Stimulated activated CD4-positive, alpha-beta T cell treated with anti-CD3 and anti-CD28 coated beads, TNF-alpha, amount 100 ng/mL, for 4 hours (primary cell): ENCODE data around the gene ITGB2.
"Not testable (repeated sequence)": the region's sequence is repeated elsewhere in the genome, so short reads cannot be mapped to it uniquely, and the experiment has no call there.

ENCODE experiments used
- DNase-seq, 3 experiments: peaks; one replicate each; pipeline ENCODE4 v3.0.0-alpha.2; 2020; ENCODE audit warnings: low read depth in 3 of 3

The ITGB2 gene

GRCh38 chr21:44926331-44927101, 5.8 kb upstream of the ITGB2 start:
- DNase-seq: no peak

DNA sequence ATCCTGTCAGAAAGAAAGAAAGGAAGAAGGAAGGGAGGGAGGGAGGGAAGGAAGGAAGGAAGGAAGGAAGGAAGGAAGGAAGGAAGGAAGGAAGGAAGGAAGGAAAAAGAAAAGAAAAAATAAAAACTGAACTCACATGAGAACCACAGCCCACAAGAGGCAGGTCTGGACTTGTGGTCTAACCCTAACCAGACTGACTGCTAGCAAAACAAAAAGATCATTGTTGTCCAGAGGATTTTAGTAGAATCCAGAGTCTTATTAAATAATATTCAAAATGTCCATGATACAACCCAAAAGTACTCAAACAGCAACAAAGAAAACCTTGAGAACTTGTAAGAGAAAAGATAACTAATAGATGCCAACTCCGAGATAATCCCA, 4.7 kb upstream of the ITGB2 start:
- DNase-seq: no peak

GRCh38 chr21:44924606-44925377, 4.1 kb upstream of the ITGB2 start:
- DNase-seq: no peak

GRCh38 chr21:44923480-44924084, 2.9 kb upstream of the ITGB2 start:
- no peak for DNase-seq

DNA sequence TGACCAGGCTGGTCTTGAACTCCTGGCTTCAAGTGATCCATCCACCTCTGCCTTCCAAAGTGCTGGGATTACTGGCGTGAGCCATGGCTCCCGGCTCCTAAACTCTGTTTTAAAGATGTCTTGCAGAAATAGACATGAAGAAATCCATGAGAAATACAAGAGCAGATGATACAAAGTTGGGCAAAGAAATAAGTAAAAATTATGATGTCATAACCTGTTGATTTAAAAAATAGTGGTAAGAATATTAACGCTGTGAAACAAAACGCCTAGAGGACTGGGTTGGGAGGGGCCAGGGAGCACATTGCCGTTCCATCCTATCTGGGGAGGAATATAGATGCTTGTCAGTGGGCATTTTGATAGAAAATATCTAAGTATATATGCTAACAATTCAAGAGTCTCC, 1.2 kb upstream of the ITGB2 start:
- DNase-seq: no peak

DNA sequence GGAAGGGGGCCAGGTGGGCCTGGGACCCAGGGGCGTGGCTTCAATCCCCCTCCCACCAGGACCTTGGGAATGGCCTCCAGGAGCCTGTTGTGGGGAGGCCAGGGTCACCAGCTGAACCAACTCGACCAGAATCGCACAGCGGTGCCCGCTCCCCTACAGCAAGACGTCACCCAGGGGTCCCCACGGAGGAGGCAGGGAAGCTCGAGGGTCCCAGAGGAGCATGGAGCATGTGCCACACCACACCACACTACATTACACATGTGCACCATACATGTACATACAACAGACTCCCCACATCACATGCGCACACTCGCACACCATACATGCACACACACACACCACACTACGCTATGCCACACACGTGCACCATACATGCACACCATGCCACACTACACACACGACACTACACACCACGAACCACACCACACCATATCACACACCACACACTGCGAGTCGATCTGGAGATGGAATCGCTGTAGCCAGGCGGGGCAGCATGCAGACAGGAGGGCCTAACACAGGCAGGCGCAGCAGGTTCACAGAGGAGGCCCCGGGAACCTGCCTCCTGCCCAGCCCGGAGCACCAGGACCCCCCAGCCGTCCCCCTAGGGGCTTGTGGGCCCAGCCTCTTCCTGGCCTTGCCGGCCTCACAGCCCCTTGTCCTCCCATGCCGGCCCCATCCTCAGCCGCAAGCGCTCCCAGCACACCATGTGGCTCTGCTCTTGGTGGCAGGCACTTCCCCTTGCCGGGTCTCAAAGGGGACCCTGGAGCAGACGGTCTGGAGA, 596 bp downstream of the ITGB2 start:
- DNase-seq: no peak

GRCh38 chr21:44919111-44919912, 1.4 kb downstream of the ITGB2 start:
- DNase-seq: no peak

- no peak for DNase-seq
Observed at GRCh38 chr21:44918581-44919033, 2.1 kb downstream of the ITGB2 start.

GRCh38 chr21:44918107-44918470, 2.6 kb downstream of the ITGB2 start:
- DNase-seq: no peak

DNA sequence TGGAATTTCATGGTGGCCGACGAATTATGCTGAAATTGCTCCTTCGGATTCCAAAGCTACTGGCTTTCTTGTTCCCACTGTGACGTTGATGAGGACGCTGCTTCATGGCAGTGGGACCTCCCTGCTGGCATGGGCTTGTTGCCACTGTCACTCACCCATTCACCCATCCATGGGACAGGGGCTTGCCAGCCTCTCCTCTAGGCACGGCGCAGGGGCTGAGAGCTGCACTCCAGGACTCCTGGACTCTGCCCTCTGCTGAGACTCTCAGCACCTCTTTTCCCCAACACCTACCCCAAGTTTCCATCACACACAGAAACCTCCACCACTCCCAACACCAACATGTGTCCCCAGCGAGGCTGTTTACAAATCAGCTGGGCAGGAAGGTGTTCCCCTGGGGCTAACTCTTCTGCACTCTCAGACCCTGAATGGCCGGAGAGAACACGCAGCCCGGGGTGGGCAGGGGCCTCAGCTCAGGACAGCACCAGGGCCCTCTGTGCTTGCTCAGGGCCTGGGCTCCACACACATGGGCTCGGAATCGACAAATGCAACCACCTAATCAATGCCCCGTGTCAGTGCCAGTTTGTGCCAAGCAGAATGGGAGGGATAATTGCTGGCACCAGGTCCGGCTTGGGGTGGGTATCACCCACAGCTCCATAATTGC, 3.1 kb downstream of the ITGB2 start:
- DNase-seq: no peak

DNA sequence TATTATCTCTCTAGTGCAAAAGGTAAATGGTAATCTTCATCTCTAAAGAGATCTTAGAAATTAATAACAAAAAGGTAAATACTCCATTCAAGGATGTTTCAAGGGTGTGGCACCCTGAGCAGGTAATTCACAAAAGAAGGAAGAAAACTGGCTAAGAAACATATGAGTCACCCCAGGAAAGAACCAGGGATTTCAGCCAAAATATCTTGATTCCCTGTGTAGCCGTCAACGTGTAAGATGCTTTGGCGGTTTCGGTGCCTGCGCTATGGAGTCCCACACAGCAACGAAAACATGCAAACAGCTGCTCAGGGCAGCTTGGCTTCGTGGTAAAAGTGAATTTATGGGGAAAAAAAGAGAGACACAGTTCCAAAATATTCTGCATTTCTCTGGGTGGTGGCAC, 3.7 kb downstream of the ITGB2 start:
- DNase-seq: no peak

GRCh38 chr21:44914176-44914874, 6.4 kb downstream of the ITGB2 start:
- no peak for DNase-seq

DNA sequence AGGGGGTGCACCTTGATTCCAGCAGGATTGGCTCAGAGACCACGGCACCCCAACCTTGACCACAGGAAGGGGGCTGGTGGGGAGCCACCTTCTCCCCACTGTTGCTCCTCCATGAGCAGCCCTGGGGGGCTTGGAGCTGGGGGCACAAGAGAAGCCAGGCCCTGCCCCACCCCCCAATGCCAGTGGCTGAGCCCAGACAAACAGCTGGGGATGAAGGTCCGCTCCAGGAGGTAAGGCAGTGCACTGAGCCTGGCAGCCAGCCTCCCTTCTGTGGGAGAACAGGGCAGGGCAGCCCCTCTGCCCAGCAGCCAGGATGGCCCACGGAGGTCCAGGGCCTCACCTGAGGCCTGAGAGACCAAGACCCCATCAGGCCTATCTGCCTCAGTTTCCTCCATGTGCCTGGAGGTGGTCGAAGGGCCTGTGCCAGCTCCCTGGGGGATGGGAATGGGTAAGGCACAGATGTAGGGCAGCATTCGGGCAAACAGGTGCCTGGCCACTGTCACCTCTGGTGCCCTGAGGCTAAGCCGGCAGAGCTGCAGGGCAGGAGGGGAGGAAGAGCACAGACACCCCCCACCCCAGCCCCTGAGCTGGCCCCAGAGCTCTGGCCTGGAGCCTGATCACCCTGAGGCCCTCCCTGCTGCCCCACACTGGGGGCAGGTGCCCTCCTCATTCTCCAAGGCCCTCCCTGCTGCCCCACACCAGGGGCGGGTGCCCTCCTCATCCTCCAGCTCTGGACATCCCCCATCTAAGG, 7.1 kb downstream of the ITGB2 start:
- DNase-seq: no peak

DNA sequence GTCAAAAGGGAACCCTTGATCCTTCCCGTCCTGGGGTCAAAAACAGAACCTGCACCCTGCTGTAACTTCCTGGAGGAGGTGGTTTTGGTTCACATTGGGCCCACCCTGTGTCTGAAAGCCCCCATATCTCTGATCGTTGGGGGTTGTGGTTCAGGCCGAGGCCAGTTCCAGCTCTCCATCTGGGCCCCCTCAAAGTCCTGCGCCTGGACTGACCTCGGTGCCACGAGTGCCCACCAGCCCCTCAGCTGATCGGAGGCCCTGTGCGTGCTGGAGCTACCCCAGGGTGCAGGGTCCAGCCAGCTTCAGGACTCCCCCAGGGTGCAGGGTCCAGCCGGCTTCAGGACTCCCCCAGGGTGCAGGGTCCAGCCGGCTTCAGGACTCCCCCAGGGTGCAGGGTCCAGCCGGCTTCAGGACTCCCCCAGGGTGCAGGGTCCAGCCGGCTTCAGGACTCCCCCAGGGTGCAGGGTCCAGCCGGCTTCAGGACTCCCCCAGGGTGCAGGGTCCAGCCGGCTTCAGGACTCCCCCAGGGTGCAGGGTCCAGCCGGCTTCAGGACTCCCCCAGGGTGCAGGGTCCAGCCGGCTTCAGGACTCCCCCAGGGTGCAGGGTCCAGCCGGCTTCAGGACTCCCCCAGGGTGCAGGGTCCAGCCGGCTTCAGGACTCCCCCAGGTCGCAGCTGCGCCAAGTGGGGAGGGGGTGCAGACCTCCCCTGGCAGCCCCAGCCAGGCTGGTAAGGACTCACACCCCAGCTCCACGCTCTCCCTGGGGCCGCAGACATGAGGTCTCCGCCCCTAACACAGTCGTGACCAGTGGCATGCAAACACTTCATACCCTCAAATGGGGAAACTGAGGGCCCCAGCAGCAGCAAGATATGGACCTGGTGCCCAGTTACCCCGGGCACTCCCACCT, 7.9 kb downstream of the ITGB2 start:
- DNase-seq: not testable (repeated sequence)

DNA sequence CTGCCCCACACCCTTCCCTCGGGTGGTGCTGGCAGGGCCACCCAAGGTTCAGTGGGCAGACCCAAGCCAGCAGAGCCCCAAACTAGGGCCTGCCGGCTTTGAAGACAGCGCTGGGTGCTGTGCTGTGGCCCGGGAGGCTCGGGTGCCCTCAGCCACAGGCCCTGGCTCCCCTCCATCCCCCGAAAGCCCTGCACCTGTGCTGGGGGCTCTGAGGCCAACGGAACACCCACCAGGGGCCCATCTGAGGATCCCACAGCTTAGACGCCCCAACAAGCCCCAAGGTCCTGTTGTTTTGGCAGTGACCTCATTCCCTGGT, 8.6 kb downstream of the ITGB2 start:
- no peak for DNase-seq

DNA sequence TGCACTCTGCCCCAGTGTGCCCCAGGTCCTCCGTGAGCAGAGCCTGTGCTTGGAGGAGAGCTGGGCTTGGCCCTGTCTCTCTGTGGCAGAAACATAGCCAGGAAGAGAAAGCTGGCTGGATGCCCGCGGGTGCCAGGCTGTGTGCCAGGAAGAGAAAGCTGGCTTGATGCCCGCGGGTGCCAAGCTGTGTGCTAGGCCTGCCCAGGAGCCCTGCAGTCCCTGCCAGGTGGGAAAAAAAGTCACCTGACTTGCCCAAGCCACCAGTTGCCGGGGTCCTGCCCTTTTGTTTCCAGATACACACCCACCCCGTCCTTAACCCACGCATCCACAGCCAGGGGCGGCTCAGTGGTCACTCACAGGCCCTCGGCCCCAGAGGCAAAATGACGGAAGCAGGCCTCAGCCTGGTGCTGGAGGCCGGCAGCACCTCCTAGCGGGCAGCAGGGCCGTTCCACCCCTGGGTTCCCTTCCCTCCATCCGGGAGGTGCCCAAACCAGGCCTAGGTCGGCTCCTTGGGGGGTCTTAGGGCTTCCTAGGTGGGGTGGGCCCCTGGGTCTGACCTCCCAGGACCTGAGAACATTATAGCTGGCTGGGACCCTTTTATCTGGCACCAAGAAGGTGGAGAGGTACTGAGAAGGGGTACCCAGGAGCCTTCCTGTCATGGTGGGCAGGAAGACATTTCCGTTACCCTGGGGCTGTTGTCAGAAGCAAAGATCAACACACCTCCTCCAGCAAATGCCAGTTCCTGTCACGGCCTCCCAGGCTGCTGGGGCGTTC, 9.1 kb downstream of the ITGB2 start:
- DNase-seq: no peak

DNA sequence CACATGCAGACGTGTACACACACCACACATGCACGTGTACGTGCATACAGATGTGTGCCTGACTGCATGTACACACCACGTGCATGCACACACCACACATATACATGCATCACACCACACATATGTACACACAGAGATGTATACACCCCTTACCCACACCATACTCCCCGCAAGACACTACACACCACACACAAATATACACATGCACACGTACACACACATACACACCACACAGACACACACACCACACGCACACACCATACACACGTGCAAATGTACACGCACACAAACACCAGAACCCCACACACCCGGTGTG, 9.7 kb downstream of the ITGB2 start:
- DNase-seq: no peak
